HG02973 (cell line): ENCODE data around the gene MLIP.
A peak's percentile ranks its signal among the peaks of the same experiment; 100 is the strongest.

ENCODE experiments used
- ATAC-seq: cut with Tn5 transposase; IDR thresholded peaks from one replicate; pipeline ENCODE4 v1.9.1; 2021; ENCODE audit warnings: moderate library complexity; ENCODE audit not compliant: unreplicated experiment

The MLIP gene

GRCh38 chr6:54273214-54273820 lies 162.1 kb downstream of the MLIP start:
- no peak for ATAC-seq

GRCh38 chr6:54274383-54274782 lies 163.1 kb downstream of the MLIP start:
- no peak for ATAC-seq

GRCh38 chr6:54282186-54282585 lies 170.9 kb downstream of the MLIP start:
- ATAC-seq: no peak

- ATAC-seq: no peak
Observed at GRCh38 chr6:54284161-54284860, 173.1 kb downstream of the MLIP start.

GRCh38 chr6:54285595-54285994 lies 174.4 kb downstream of the MLIP start:
- ATAC-seq: no peak

GRCh38 chr6:54286141-54286540 lies 174.9 kb downstream of the MLIP start:
- ATAC-seq: no peak

- no peak for ATAC-seq
Observed at GRCh38 chr6:54288474-54288873, 177.2 kb downstream of the MLIP start.

- no peak for ATAC-seq
Observed at GRCh38 chr6:54289426-54289825, 178.2 kb downstream of the MLIP start.

- peak; percentile 67 for ATAC-seq
Observed at GRCh38 chr6:54291146-54291545, 179.9 kb downstream of the MLIP start.

GRCh38 chr6:54291738-54292137 lies 180.5 kb downstream of the MLIP start:
- ATAC-seq: peak; percentile 95

- ATAC-seq: no peak
Observed at GRCh38 chr6:54294965-54295532, 183.8 kb downstream of the MLIP start.

- no peak for ATAC-seq
Observed at GRCh38 chr6:54299542-54300269, 188.5 kb downstream of the MLIP start.

- no peak for ATAC-seq
Observed at GRCh38 chr6:54301770-54302169, 190.5 kb downstream of the MLIP start.

- ATAC-seq: peak; percentile 44
Observed at GRCh38 chr6:54307439-54307910, 196.2 kb downstream of the MLIP start.

- ATAC-seq: no peak
Observed at GRCh38 chr6:54308289-54308985, 197.2 kb downstream of the MLIP start, which contains the start of gene TINAG. Gene TINAG, plus strand, starts transcription at chr6:54308441. Its CDS starts 110 bp downstream, at chr6:54308551.

- ATAC-seq: no peak
Observed at GRCh38 chr6:54308986-54309315, 197.7 kb downstream of the MLIP start.

GRCh38 chr6:54310377-54311152 lies 199.3 kb downstream of the MLIP start:
- ATAC-seq: no peak

- no peak for ATAC-seq
Observed at GRCh38 chr6:54315656-54316055, 204.4 kb downstream of the MLIP start.
